ENCODE measurements around the gene SMNDC1.

Gene SMNDC1

GRCh38 chr10:110349831-110350230 lies 45.1 kb upstream of the SMNDC1 start:
- no peak overlapping the region for H3K4me3 ChIP-seq (ENCODE audit: low read depth, low read length)
- in situ Hi-C loops (cut with HindIII; ENCODE audit: low pct_ligation_motif_present, low sequenced_read_pairs) = loop anchor here (25.0 kb wide), 1 partner anchor 187 kb away; no protein-coding TSS in a partner anchor
- no peaks in the 10 kb centered on the region for H3K36me3 ChIP-seq (replicated peaks)
- H3K27ac ChIP-seq = no peak overlapping the region
- H3K27me3 ChIP-seq (replicated peaks) = no peaks in the 10 kb centered on the region
- no peak for DNase-seq
- no peak for TF ChIP-seq CTCF (IDR thresholded peaks at IDR 0.05; ENCODE audit: low read depth, low read length, missing control alignments)

GRCh38 chr10:110349386-110349785 lies 44.7 kb upstream of the SMNDC1 start:
- H3K27ac ChIP-seq = no peak overlapping the region
- in situ Hi-C loops (cut with HindIII; ENCODE audit: low pct_ligation_motif_present, low sequenced_read_pairs) = loop anchor here (25.0 kb wide), 1 partner anchor 188 kb away; no protein-coding TSS in a partner anchor
- TF ChIP-seq CTCF (IDR thresholded peaks at IDR 0.05; ENCODE audit: low read depth, low read length, missing control alignments) = no peak
- H3K36me3 ChIP-seq (replicated peaks) = no peaks in the 10 kb centered on the region
- DNase-seq = no peak
- H3K4me3 ChIP-seq (ENCODE audit: low read depth, low read length) = no peak overlapping the region
- H3K27me3 ChIP-seq (replicated peaks) = no peaks in the 10 kb centered on the region

GRCh38 chr10:110348336-110348735 lies 43.6 kb upstream of the SMNDC1 start:
- Histone ChIP-seq H3K4me3 (ENCODE audit: low read depth, low read length) (no peak overlapping the region), H3K27me3 (replicated peaks) (no peaks in the 10 kb centered on the region), H3K27ac (no peak overlapping the region), H3K36me3 (replicated peaks) (no peaks in the 10 kb centered on the region)
- DNase-seq = no peak
- TF ChIP-seq CTCF (IDR thresholded peaks at IDR 0.05; ENCODE audit: low read depth, low read length, missing control alignments) = no peak
- in situ Hi-C loops (cut with HindIII; ENCODE audit: low pct_ligation_motif_present, low sequenced_read_pairs) = loop anchor here (25.0 kb wide), 1 partner anchor 189 kb away; no protein-coding TSS in a partner anchor

- Histone ChIP-seq H3K27ac (no peak overlapping the region), H3K36me3 (replicated peaks) (no peaks in the 10 kb centered on the region), H3K27me3 (replicated peaks) (no peaks in the 10 kb centered on the region), H3K4me3 (ENCODE audit: low read depth, low read length) (no peak overlapping the region)
- in situ Hi-C loops (cut with HindIII; ENCODE audit: low pct_ligation_motif_present, low sequenced_read_pairs) = loop anchor here (25.0 kb wide), 1 partner anchor 190 kb away; no protein-coding TSS in a partner anchor
- DNase-seq = no peak
- no peak for TF ChIP-seq CTCF (IDR thresholded peaks at IDR 0.05; ENCODE audit: low read depth, low read length, missing control alignments)
Measured at GRCh38 chr10:110346914-110347313, 42.2 kb upstream of the SMNDC1 start.

- H3K4me3 ChIP-seq (ENCODE audit: low read depth, low read length) = no peak overlapping the region
- in situ Hi-C loops (cut with HindIII; ENCODE audit: low pct_ligation_motif_present, low sequenced_read_pairs) = loop anchor here (25.0 kb wide), 1 partner anchor 192 kb away; no protein-coding TSS in a partner anchor
- H3K36me3 ChIP-seq (replicated peaks) = no peaks in the 10 kb centered on the region
- no peak for DNase-seq
- TF ChIP-seq CTCF (IDR thresholded peaks at IDR 0.05; ENCODE audit: low read depth, low read length, missing control alignments) = no peak
- no peaks in the 10 kb centered on the region for H3K27me3 ChIP-seq (replicated peaks)
- no peak overlapping the region for H3K27ac ChIP-seq
Measured at GRCh38 chr10:110345286-110345685, 40.6 kb upstream of the SMNDC1 start.

- no peak for TF ChIP-seq CTCF (IDR thresholded peaks at IDR 0.05; ENCODE audit: low read depth, low read length, missing control alignments)
- in situ Hi-C loops (cut with HindIII; ENCODE audit: low pct_ligation_motif_present, low sequenced_read_pairs) = loop anchor here (25.0 kb wide), 1 partner anchor 193 kb away; no protein-coding TSS in a partner anchor
- no peaks in the 10 kb centered on the region for H3K36me3 ChIP-seq (replicated peaks)
- no peak overlapping the region for H3K4me3 ChIP-seq (ENCODE audit: low read depth, low read length)
- H3K27ac ChIP-seq = no peak overlapping the region
- no peak for DNase-seq
- no peaks in the 10 kb centered on the region for H3K27me3 ChIP-seq (replicated peaks)
Measured at GRCh38 chr10:110344622-110345021, 39.9 kb upstream of the SMNDC1 start.

Measured in brain microvascular endothelial cell (primary cell).